ENCODE data around the gene RABL3.

RABL3 gene

GRCh38 chr3:120730576-120731542 is 11.5 kb downstream of the RABL3 start:
- no peak for DNase-seq (ENCODE audit: low read depth)
- no peak for TF ChIP-seq CTCF (IDR thresholded peaks at IDR 0.05; ENCODE audit: insufficient read depth, low read depth, low read length, missing control alignments)
- H3K4me3 ChIP-seq (ENCODE audit: low read length): no peak overlapping the region

- TF ChIP-seq CTCF (IDR thresholded peaks at IDR 0.05; ENCODE audit: insufficient read depth, low read depth, low read length, missing control alignments): no peak
- H3K4me3 ChIP-seq (ENCODE audit: low read length): no peak overlapping the region
- DNase-seq (ENCODE audit: low read depth): no peak
Measured at GRCh38 chr3:120726791-120727190, 15.5 kb downstream of the RABL3 start.

- DNase-seq (ENCODE audit: low read depth): peak; percentile 25
- H3K4me3 ChIP-seq (ENCODE audit: low read length): peak overlapping the region; percentile 54
Measured at GRCh38 chr3:120719167-120719834, 23.0 kb downstream of the RABL3 start.

GRCh38 chr3:120713262-120713661 is 29.1 kb downstream of the RABL3 start:
- TF ChIP-seq CTCF (IDR thresholded peaks at IDR 0.05; ENCODE audit: insufficient read depth, low read depth, low read length, missing control alignments): no peak
- H3K4me3 ChIP-seq (ENCODE audit: low read length): no peak overlapping the region
- no peak for DNase-seq (ENCODE audit: low read depth)

- H3K4me3 ChIP-seq (ENCODE audit: low read length): no peak overlapping the region
Measured at GRCh38 chr3:120710369-120710768, 31.9 kb downstream of the RABL3 start.

GRCh38 chr3:120708408-120708807 is 33.9 kb downstream of the RABL3 start:
- DNase-seq (ENCODE audit: low read depth): no peak
- H3K4me3 ChIP-seq (ENCODE audit: low read length): no peak overlapping the region
- no peak for TF ChIP-seq CTCF (IDR thresholded peaks at IDR 0.05; ENCODE audit: insufficient read depth, low read depth, low read length, missing control alignments)

More at GRCh38 chr3:120710369-120710768, 31.9 kb downstream of the RABL3 start:
- no peak for TF ChIP-seq CTCF (IDR thresholded peaks at IDR 0.05; ENCODE audit: insufficient read depth, low read depth, low read length, missing control alignments)
- no peak for DNase-seq (ENCODE audit: low read depth)

GRCh38 chr3:120706950-120707349 is 35.4 kb downstream of the RABL3 start:
- DNase-seq (ENCODE audit: low read depth): no peak
- H3K4me3 ChIP-seq (ENCODE audit: low read length): no peak overlapping the region
- no peak for TF ChIP-seq CTCF (IDR thresholded peaks at IDR 0.05; ENCODE audit: insufficient read depth, low read depth, low read length, missing control alignments)
